ES-I3 (cell line): Measurements from ENCODE around the gene DNAJC1.
"Not testable (repeated sequence)": the region's sequence is repeated elsewhere in the genome, so short reads cannot be mapped to it uniquely, and the experiment has no call there.

Source experiments
- H3K36me3 ChIP-seq: 2 replicates; pipeline ENCODE4 v1.6.1; 2013; ENCODE audit warnings: mild to moderate bottlenecking, low read length, control low read depth, moderate library complexity; ENCODE audit not compliant: insufficient read depth
- H3K4me1 ChIP-seq: 2 replicates; pipeline ENCODE4 v1.6.1; 2013; ENCODE audit warnings: mild to moderate bottlenecking, control low read depth, low read length; ENCODE audit not compliant: insufficient read depth
- H3K9ac ChIP-seq: 2 replicates; pipeline ENCODE4 v1.6.1; 2013; ENCODE audit warnings: low read depth, mild to moderate bottlenecking, low read length, moderate library complexity
- H3K9me3 ChIP-seq: 2 replicates; pipeline ENCODE4 v1.6.1; 2013; ENCODE audit warnings: mild to moderate bottlenecking, low read length, moderate library complexity; ENCODE audit not compliant: control insufficient read depth, insufficient read depth

The DNAJC1 gene

DNA sequence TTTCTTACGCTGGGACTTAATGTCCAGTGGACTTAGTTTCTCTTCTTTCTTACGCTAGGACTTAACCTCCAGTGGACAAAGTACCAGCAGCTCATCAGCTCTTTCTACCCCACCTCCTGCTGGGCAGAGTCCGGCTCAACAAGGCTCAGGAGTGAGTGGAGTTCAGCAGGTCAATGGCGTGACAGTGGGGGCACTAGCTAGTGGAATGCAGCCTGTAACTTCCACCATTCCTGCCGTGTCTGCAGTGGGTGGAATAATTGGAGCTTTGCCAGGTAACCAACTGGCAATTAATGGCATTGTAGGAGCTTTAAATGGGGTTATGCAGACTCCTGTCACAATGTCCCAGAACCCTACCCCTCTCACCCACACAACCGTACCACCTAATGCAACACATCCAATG, 269.8 kb downstream of the DNAJC1 start:
- Histone ChIP-seq H3K9ac (no peak overlapping the region), H3K9me3 (no peaks in the 10 kb centered on the region), H3K36me3 (peaks cover 20% of the 10 kb centered on the region), H3K4me1 (peaks cover 9% of the 10 kb centered on the region)

DNA sequence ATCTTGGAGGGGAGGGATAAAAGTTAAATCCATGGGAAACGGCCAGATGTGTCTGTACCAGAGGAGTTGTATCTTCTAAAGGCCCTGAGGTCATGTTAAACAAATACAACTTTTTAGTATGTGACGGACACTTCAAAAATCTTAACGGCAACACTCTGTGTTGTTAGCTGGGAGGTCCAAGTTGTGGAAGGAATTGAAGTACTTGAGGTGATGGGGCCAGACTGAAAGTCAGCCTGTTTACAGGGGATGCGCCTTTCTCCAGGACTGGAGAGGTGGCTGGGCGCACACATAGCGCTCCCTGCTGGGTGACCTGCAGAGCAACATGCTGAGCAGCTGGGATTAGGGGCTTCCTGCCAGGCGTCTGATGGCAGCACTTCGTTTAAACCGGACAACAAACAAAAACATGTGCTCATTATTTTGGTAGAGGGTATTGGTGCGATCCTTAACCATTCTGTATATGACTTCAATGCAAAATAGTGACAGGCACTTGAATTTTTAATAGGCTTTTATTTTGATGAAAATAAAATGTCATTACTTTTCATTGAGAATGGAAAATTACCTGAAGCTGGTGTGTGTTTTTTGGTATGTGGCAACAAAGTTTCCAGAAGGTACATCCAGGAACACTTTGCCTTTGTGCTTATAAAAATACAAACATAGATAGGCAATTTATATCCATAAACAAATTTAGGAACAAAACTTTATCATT, 271.3 kb downstream of the DNAJC1 start:
- peaks cover 14% of the 10 kb centered on the region; the same call in 1 of the 2 replicates for H3K36me3 ChIP-seq

GRCh38 chr10:21728618-21729017, 274.9 kb downstream of the DNAJC1 start:
- no peaks in the 10 kb centered on the region for H3K9me3 ChIP-seq
- no peak overlapping the region for H3K9ac ChIP-seq
- H3K36me3 ChIP-seq = 0 out of 2 replicates have a peak, but pooled peaks cover under 1% of the 10 kb centered on the region
- peaks cover 36% of the 10 kb centered on the region for H3K4me1 ChIP-seq

More for the DNA sequence above, 271.3 kb downstream of the DNAJC1 start:
- Histone ChIP-seq H3K4me1 (peaks cover 14% of the 10 kb centered on the region), H3K9ac (no peak overlapping the region), H3K9me3 (no peaks in the 10 kb centered on the region)

DNA sequence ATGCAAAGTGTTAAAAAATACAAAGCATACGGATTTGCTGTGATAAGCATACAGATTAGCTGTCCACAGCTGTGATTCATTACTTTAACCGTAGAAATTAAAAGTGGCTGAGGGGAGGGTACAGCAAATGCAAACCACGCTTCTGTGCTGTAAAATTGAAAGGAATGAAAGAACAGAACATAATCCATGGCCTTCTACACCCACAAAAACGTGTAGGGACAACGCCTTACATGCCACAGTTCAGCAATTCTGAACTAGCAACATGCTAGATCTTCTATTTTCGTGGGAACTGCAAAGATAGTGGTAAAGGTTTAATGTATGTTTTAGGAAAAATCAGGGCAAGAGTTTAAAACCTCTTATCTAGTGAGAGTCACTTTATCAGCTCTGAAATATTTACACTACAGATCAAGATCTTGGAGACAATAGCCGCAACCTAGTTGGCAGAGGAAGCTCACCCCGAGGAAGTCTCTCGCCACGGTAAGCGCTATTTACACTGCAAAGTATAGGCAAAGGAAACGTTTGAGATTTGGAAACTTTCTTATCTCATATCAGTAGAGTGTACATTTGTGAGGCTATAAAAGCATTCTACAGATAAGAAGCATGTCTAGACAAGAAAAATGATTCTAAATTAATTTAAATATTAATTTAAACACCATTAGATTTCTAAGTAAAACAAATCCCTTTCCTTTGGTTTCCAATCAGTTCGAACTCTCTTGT, 275.9 kb downstream of the DNAJC1 start:
- peaks cover 35% of the 10 kb centered on the region for H3K4me1 ChIP-seq
- H3K9ac ChIP-seq = no peak overlapping the region
- H3K9me3 ChIP-seq = no peaks in the 10 kb centered on the region
- no peaks in the 10 kb centered on the region for H3K36me3 ChIP-seq

- Histone ChIP-seq H3K9ac (no peak overlapping the region), H3K36me3 (no peaks in the 10 kb centered on the region), H3K4me1 (peaks cover 31% of the 10 kb centered on the region), H3K9me3 (no peaks in the 10 kb centered on the region)
Measured at GRCh38 chr10:21726601-21727225, 276.8 kb downstream of the DNAJC1 start.

DNA sequence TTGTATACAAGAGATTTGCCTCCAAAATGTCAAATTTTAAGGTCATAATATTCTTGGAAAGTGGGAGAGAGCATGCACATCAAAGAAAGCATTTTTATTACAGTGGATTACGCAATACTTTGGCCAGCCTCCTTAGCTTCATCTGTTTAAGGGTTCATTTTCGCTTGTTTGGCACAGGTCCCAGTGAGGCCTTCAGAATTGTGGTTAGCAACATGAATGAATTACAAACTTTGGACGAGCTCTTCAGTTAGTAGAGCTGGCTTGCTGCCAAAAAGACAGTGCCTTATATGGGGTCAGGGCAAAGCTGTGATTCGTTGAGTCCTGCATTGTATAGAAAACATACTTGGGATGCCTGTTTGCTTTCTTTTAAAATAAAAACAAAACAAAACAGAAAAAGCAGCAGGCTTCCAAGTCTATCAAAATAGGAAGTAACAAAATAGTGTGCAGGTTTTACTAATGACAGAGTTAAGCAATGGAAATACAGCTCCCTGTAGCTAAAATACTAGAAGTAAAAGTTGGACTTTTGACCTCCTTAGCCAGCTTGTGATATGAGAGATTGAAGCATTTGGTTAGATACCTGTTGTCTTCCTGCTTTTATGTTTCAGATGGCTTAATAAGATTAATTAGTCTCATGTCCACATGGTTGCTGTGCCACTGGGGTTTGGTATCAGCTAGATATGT, 278.7 kb downstream of the DNAJC1 start:
- Histone ChIP-seq H3K9me3 (no peaks in the 10 kb centered on the region), H3K4me1 (peaks cover 46% of the 10 kb centered on the region), H3K36me3 (no peaks in the 10 kb centered on the region), H3K9ac (no peak overlapping the region)

DNA sequence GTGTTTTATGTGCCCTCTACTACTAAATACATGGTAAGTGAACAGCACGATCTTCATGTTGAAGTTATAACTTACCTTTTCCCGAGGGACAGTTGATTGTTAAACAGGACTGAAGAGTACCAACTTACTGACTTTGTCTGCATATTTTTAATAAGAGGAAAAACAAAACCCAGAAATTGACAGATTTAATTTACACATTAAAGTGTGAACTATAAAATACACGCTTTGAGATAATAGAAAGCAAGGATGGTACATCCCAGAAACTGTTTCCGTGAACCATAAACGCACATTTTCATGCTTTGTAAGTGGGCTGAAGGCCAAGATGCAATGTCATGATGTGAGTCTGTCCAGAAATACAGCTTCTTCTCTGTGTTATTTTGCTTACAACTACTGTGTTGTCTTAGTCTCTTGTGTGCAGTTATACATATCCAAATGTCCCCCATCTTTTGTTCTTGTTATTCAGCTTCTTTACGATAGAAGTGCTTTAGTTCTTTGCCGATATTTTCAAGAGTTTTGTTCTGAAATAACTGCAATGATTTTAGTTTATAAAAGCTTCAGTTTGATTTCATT, 279.4 kb downstream of the DNAJC1 start:
- Histone ChIP-seq H3K36me3 (no peaks in the 10 kb centered on the region), H3K9me3 (no peaks in the 10 kb centered on the region), H3K9ac (no peak overlapping the region), H3K4me1 (peaks cover 48% of the 10 kb centered on the region)

GRCh38 chr10:21722209-21722608, 281.3 kb downstream of the DNAJC1 start:
- Histone ChIP-seq H3K36me3 (no peaks in the 10 kb centered on the region), H3K9me3 (no peaks in the 10 kb centered on the region), H3K4me1 (peaks cover 43% of the 10 kb centered on the region), H3K9ac (no peak overlapping the region)

GRCh38 chr10:21721000-21721665, 282.4 kb downstream of the DNAJC1 start:
- Histone ChIP-seq H3K36me3 (no peaks in the 10 kb centered on the region), H3K4me1 (peaks cover 33% of the 10 kb centered on the region), H3K9ac (no peak overlapping the region), H3K9me3 (no peaks in the 10 kb centered on the region)

DNA sequence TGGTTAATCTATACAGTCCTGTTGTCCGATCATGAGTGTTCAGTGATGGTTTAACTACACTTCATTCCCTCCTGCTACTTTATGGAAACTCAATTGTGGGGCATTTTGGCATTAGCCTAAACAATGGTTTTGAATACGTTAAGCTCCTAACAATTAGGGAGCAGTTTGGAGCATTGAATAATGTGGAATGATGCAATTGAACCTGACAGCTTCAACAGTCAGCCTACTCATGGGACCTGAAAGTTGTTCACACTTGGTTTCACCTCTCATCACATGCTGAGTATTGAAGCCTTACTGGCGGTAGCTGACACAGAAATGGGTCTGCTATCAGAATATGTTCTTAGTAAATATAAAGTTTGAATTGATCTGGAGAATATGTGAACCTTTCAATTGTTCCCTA, 283.4 kb downstream of the DNAJC1 start:
- no peak overlapping the region for H3K9ac ChIP-seq
- peaks cover 32% of the 10 kb centered on the region for H3K4me1 ChIP-seq
- no peaks in the 10 kb centered on the region for H3K36me3 ChIP-seq
- H3K9me3 ChIP-seq = no peaks in the 10 kb centered on the region

DNA sequence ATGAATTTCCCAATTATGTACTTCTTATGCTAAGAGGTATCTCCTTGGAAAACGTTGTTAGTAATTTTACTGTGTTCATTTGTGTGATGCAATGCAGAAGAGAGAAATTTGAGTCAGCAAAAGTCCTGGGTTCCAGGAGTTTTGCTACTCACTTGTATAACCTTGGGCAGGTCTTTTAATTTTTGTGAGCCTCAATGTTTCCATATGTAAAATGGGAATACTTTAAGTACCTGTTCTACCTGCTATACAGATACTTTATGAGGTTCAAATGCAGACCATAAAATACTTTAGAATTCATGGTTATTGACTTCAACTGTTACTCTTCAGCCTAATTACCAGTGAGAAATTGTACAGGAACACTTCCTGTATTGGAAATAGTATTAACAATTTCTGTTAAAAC, 284.0 kb downstream of the DNAJC1 start:
- Histone ChIP-seq H3K9ac (no peak overlapping the region), H3K4me1 (peaks cover 26% of the 10 kb centered on the region), H3K9me3 (no peaks in the 10 kb centered on the region), H3K36me3 (no peaks in the 10 kb centered on the region)

DNA sequence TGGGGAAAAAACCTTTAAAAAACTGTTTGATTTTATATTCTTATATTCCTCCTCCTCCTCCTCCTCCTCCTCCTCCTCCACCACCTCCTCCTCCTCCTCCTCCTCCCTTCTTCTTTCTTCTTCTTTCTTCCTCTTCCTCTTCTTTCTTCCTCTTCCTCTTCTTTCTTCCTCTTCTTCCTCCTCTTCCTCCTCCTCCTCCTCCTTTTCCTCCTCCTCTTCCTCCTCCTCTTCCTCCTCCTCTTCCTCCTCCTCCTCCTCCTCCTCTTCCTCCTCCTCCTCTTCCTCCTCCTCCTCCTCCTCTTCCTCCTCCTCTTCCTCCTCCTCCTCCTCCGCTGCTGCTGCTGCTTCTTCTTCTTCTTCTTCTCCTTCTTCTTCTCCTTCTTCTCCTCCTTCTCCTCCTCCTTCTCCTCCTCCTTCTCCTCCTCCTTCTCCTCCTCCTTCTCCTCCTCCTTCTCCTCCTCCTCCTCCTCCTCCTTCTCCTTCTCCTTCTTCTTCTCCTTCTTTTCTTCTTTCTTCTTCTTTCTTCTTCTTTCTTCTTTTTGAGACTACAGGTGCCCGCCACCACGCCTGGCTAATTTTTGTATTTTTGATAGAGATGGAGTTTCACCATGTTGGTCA, 286.0 kb downstream of the DNAJC1 start:
- not testable (repeated sequence) for H3K36me3 ChIP-seq, H3K9me3 ChIP-seq, H3K9ac ChIP-seq
- H3K4me1 ChIP-seq = peaks cover 25% of the 10 kb centered on the region

- Histone ChIP-seq H3K36me3 (no peaks in the 10 kb centered on the region; the same call in 1 of the 2 replicates), H3K9me3 (no peaks in the 10 kb centered on the region), H3K4me1 (peaks cover 17% of the 10 kb centered on the region), H3K9ac (no peak overlapping the region)
Measured at GRCh38 chr10:21715531-21716195, 287.9 kb downstream of the DNAJC1 start.
